GM12878 (cell line): ENCODE results near the gene TBC1D1. TPM values are rescaled to one million over a fixed set of nuclear protein-coding genes. Genes with fewer than 3 reads are reported as not detected.

ENCODE experiments used
- ATAC-seq: fragments of 200-7000 bp; cut with Tn5 transposase; 3 replicates; pipeline ENCODE4 v1.9.1; 2020; ENCODE audit warnings: mild to moderate bottlenecking, moderate library complexity
- BruUV-seq: library from RNA; stranded (reverse); fragments of 400-500 nt; replicated peaks from 2 replicates; lab custom pipeline; 2021; lab: Mats Ljungman, UMichigan
- CTCF ChIA-PET: fragments of 300-600 bp; sonication (Branson Sonifier 250); formaldehyde crosslinking; extraction: SDS; loops from one replicate; lab custom pipeline; 2021; ENCODE audit warnings: inconsistent platforms; lab: Yijun Ruan, JAX
- POLR2A ChIA-PET: fragments of 350-600 bp; formaldehyde crosslinking; extraction: SDS; loops from one replicate; lab custom pipeline; 2021; ENCODE audit warnings: inconsistent platforms; lab: Charles Lee
- RAD21 ChIA-PET: fragments of 300-600 bp; sonication (Branson Sonifier 250); formaldehyde crosslinking; loops from one replicate; lab custom pipeline; 2023; ENCODE audit warnings: antibody characterized with exemption; ENCODE audit not compliant: unreplicated experiment; lab: Charles Lee
- SMC1A ChIA-PET: fragments of 300-600 bp; sonication (Branson Sonifier 250); formaldehyde crosslinking; loops from one replicate; lab custom pipeline; 2023; ENCODE audit not compliant: unreplicated experiment, uncharacterized antibody; lab: Charles Lee
- DNase-seq: peaks from one replicate; pipeline ENCODE4 v3.0.0-alpha.2; 2011; ENCODE audit warnings: low read depth, low spot score
- FAIRE-seq: peaks from 3 replicates; lab custom pipeline; 2011; peaks lifted over from hg19 to GRCh38; lab: Jason Lieb, UNC
- H2AFZ ChIP-seq: 2 replicates; pipeline ENCODE4 v1.6.0; 2011; ENCODE audit warnings: low read depth, low read length, control low read depth; ENCODE audit not compliant: control insufficient read depth
- H3K27ac ChIP-seq: 2 replicates; pipeline ENCODE4 v1.5.1; 2011; ENCODE audit warnings: control low read depth; ENCODE audit not compliant: control insufficient read depth, insufficient read depth
- H3K27me3 ChIP-seq, 2 experiments: replicated peaks in 1 of 2; 2 replicates each; pipeline versions ENCODE4 v1.6.0 to v1.6.1; 2011; ENCODE audit warnings: low read length in 1 of 2; ENCODE audit not compliant: control insufficient read depth in 2 of 2, insufficient read depth in 2 of 2
- H3K36me3 ChIP-seq, 2 experiments: 2 replicates each; pipeline ENCODE4 v1.5.1; 2011; ENCODE audit warnings: low read length in 1 of 2; ENCODE audit not compliant: control insufficient read depth in 2 of 2, insufficient read depth in 2 of 2
- H3K4me1 ChIP-seq: 2 replicates; pipeline ENCODE4 v1.6.1; 2011; ENCODE audit warnings: mild to moderate bottlenecking, low read length, moderate library complexity, mixed read lengths; ENCODE audit not compliant: control insufficient read depth, insufficient read depth
- H3K4me2 ChIP-seq: 2 replicates; pipeline ENCODE4 v1.6.0; 2011; ENCODE audit warnings: control low read depth; ENCODE audit not compliant: control insufficient read depth, insufficient read depth
- H3K4me3 ChIP-seq: fragments of 200-600 bp; sonication (generic); 2 replicates; pipeline ENCODE4 v1.5.1; 2016
- H3K79me2 ChIP-seq: 2 replicates; pipeline ENCODE4 v1.6.0; 2011; ENCODE audit warnings: low read length; ENCODE audit not compliant: control insufficient read depth, insufficient read depth
- H3K9ac ChIP-seq: 2 replicates; pipeline ENCODE4 v1.8.0; 2011; ENCODE audit warnings: low read length, control low read depth, mixed read lengths; ENCODE audit not compliant: control insufficient read depth, insufficient read depth
- H3K9me3 ChIP-seq: replicated peaks from 3 replicates; pipeline ENCODE4 v1.5.1; 2011; ENCODE audit warnings: mild to moderate bottlenecking, low read length; ENCODE audit not compliant: control insufficient read depth, insufficient read depth
- H4K20me1 ChIP-seq: 2 replicates; pipeline ENCODE4 v1.6.0; 2011; ENCODE audit not compliant: control insufficient read depth, insufficient read depth
- BCL11A ChIP-seq: IDR thresholded peaks from 2 replicates; pipeline ENCODE4 v1.6.1; 2011; ENCODE audit warnings: low read depth, low read length
- CHD4 ChIP-seq: fragments of 200-600 bp; sonication (generic); IDR thresholded peaks from 2 replicates; pipeline ENCODE4 v1.6.1; 2016; ENCODE audit warnings: mild to moderate bottlenecking
- CREM ChIP-seq: IDR thresholded peaks from 2 replicates; pipeline ENCODE4 v1.6.1; 2014; ENCODE audit warnings: antibody characterized with exemption, low read depth
- ESRRA ChIP-seq: IDR thresholded peaks from 2 replicates; pipeline ENCODE4 v1.6.1; 2012; ENCODE audit warnings: mild to moderate bottlenecking, low read length, improper control_type of control experiment
- ETV6 ChIP-seq, 2 experiments: fragments of 450-650 bp in 1 of 2; IDR thresholded peaks in 1 of 2; conservative IDR thresholded peaks in 1 of 2; 2 replicates each; pipeline ENCODE4 v1.6.1; 2014; ENCODE audit warnings: antibody characterized with exemption in 1 of 2, borderline replicate concordance in 1 of 2, low read depth in 1 of 2, mild to moderate bottlenecking in 1 of 2, moderate library complexity in 1 of 2
- MTA2 ChIP-seq: fragments of 450-650 bp; IDR thresholded peaks from 2 replicates; pipeline ENCODE4 v1.6.1; 2016; ENCODE audit warnings: low read depth, mild to moderate bottlenecking, moderate library complexity
- NFYA ChIP-seq: IDR thresholded peaks from 2 replicates; pipeline ENCODE4 v1.6.1; 2011; ENCODE audit warnings: low read depth, mild to moderate bottlenecking, low read length, improper control_type of control experiment, borderline replicate concordance
- ZNF274 ChIP-seq: IDR thresholded peaks from one replicate; pipeline ENCODE4 v1.8.0; 2011; ENCODE audit not compliant: insufficient read length, insufficient read depth
- WGBS: methylation state at CpG from one replicate; pipeline ENCODE4 v1.1.6; 2016; ENCODE audit warnings: low lambda C conversion rate; ENCODE audit not compliant: insufficient replicate concordance, insufficient coverage; ENCODE audit errors: missing lambda C conversion rate; 5-methylcytosine and 5-hydroxymethylcytosine counted together
- in situ Hi-C: fragments of 300-500 bp; cut with MboI; formaldehyde crosslinking; loops from 9 replicates; pipeline ENCODE4 v1.14.3; 2018; ENCODE audit warnings: mixed read lengths
- intact Hi-C: fragments of 100-400 bp; cut with micrococcal nuclease; formaldehyde crosslinking; loops from one replicate; pipeline ENCODE4 v1.14.2; 2022; ENCODE audit not compliant: unreplicated experiment
- polyA plus RNA-seq, 11 experiments: library from polyadenylated mRNA; depleted of rRNA in 4 of 11; unstranded in 6 of 11; stranded (reverse) in 5 of 11; fragments of >200 nt; fragmentation: Nextera tagmentation in 4 of 11; fragmentation: Illumina TruSeq in 1 of 11; extraction: Ambion mirVana in 4 of 11; extraction: Trizol in 1 of 11; gene quantifications; 1 replicate in 1 of 11; 2 replicates in 10 of 11; pipeline versions ENCODE4 v1.2.1 to v1.2.3, GENCODE V29; 2011 to 2016; ENCODE audit warnings: inconsistent platforms in 2 of 11, missing spikeins in 2 of 11, low read depth in 1 of 11
- total RNA-seq, 4 experiments: library from RNA; depleted of rRNA in 3 of 4; stranded (reverse); fragments of >200 nt in 3 of 4; fragmentation: Illumina TruSeq in 1 of 4; extraction: Trizol in 1 of 4; gene quantifications; 2 replicates each; pipeline versions ENCODE4 v1.2.1 to v1.2.3, GENCODE V29; 2013 to 2021
- TF ChIP-seq, protein P1 (sequence below): fragments of 450-650 bp; IDR thresholded peaks from 2 replicates; pipeline ENCODE4 v1.6.1; 2018; ENCODE audit warnings: mild to moderate bottlenecking, low read depth, moderate library complexity; ENCODE audit not compliant: partially characterized antibody

The TBC1D1 gene
- total and polyA plus RNA-seq, 10 of the 15 experiments (the other 5 are each of a cell fraction or from before 2014, with no cell fraction given), result 5.3 to 102 (median 57.8) TPM

DNA sequence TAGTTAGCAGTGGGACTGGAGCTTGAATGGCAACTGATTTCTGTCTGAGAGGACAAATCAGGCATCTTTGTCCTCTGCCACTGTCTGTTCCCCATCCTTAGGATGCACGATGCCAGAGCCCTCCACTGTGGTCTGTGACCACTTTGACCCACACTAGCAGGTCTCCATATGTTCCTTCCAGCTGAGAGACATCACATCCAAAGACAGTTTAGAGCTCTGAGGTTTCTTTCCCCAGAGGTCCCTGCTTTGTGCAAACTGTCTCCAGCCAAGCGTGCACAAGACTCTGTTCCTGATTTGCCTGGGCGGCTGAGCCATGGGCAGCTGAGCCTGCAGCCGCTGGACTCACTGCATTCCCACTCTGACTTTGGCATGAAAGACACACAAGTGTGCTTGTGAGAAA is 167.3 kb downstream of the TBC1D1 start (continued):
- TF ChIP-seq ETV6 (conservative IDR thresholded peaks at IDR 0.05 in 1 of 2, IDR thresholded peaks at IDR 0.05 in 1 of 2; ENCODE audit: borderline replicate concordance in 1 of 2, low read depth in 1 of 2) (no peak), CREM (no peak), ESRRA (no peak), ZNF274 (no peak)

DNA sequence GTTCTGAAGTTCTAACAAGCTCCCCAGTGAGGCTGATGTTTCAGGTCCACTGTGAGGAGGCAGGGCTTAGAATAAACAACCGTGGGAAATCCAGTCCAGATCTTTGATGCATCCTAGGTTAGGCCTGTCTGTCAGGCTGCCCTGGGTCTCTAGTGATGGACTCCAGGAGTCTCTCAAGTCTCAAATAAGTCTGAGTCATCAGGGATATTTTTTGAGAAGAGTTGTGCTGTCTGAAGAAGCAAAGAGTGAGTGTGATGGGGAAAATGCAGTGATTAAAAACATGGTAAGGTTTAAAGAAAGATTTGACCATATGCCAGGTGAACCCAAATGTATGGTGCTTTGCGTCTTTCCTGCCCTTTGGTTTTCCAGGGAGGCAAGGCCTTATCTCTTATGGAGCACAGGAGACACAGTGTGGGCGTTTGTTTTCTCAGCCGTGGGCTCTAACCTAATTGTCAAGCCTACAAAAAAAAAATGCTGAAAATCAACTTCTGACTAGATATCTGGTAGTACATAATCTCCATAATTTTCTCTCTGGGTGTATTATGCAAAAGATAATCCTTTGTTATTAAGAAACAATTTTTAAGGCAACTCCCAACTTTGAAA is 170.0 kb downstream of the TBC1D1 start:
- peaks cover 10 to 24% of the 10 kb centered on the region in 2 experiments; a peak in 3 of 4 replicates for H3K36me3 ChIP-seq
- H3K4me2 ChIP-seq, result no peak overlapping the region
- TF ChIP-seq, protein P1, sequence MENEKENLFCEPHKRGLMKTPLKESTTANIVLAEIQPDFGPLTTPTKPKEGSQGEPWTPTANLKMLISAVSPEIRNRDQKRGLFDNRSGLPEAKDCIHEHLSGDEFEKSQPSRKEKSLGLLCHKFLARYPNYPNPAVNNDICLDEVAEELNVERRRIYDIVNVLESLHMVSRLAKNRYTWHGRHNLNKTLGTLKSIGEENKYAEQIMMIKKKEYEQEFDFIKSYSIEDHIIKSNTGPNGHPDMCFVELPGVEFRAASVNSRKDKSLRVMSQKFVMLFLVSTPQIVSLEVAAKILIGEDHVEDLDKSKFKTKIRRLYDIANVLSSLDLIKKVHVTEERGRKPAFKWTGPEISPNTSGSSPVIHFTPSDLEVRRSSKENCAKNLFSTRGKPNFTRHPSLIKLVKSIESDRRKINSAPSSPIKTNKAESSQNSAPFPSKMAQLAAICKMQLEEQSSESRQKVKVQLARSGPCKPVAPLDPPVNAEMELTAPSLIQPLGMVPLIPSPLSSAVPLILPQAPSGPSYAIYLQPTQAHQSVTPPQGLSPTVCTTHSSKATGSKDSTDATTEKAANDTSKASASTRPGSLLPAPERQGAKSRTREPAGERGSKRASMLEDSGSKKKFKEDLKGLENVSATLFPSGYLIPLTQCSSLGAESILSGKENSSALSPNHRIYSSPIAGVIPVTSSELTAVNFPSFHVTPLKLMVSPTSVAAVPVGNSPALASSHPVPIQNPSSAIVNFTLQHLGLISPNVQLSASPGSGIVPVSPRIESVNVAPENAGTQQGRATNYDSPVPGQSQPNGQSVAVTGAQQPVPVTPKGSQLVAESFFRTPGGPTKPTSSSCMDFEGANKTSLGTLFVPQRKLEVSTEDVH, result no peak
- TF ChIP-seq NFYA (no peak), MTA2 (no peak), CHD4 (no peak), BCL11A (no peak)
- H3K4me3 ChIP-seq, result no peak overlapping the region
- H3K27me3 ChIP-seq, result no peaks in the 10 kb centered on the region
- CTCF ChIA-PET, result interaction anchor here (0.5 to 11.8 kb wide), 9 partner anchors 10 to 615 kb away, joined by 3 to 202 read pairs (median 8); no protein-coding TSS in a partner anchor
- POLR2A ChIA-PET, result no interaction called here
- no peak overlapping the region for H3K9ac ChIP-seq
- intact Hi-C loops (loop anchor here (5.0 kb wide), 1 partner anchor 441 kb away; no protein-coding TSS in a partner anchor), in situ Hi-C loops (loop anchor here (5.0 to 10.0 kb wide), 2 partner anchors 611 to 804 kb away; partner anchors contain the start of gene FAM114A1)
- SMC1A ChIA-PET, result interaction anchor here (0.6 to 3.8 kb wide), 6 partner anchors 73 to 618 kb away, joined by 3 to 40 read pairs (median 16); no protein-coding TSS in a partner anchor
- WGBS, result 88% methylated on average over 4 of the region's 4 CpGs
- H4K20me1 ChIP-seq, result no peaks in the 10 kb centered on the region
- FAIRE-seq, result no peak
- ATAC-seq, result no peak
- H3K9me3 ChIP-seq, result no peaks in the 10 kb centered on the region
- RAD21 ChIA-PET, result interaction anchor here (1.0 to 12.5 kb wide), 5 partner anchors 68 to 614 kb away, joined by 3 to 173 read pairs (median 4); no protein-coding TSS in a partner anchor
- BruUV-seq, result no TSS peak
- H3K79me2 ChIP-seq, result no peaks in the 10 kb centered on the region
- DNase-seq, result no peak
- H2AFZ ChIP-seq, result no peak overlapping the region
- peaks cover 3% of the 10 kb centered on the region; the same call in 1 of the 2 replicates for H3K4me1 ChIP-seq
- no peak overlapping the region for H3K27ac ChIP-seq
